ENCODE results near the gene FIGNL1.

FIGNL1 gene

GRCh38 chr7:50399635-50400034, 50.5 kb downstream of the FIGNL1 start:
- FAIRE-seq: no peak

GRCh38 chr7:50399206-50399605, 50.9 kb downstream of the FIGNL1 start:
- DNase-seq (ENCODE audit: insufficient read length, low spot score) (no peak), FAIRE-seq (no peak)

More at GRCh38 chr7:50399635-50400034, 50.5 kb downstream of the FIGNL1 start:
- no peak for DNase-seq (ENCODE audit: insufficient read length, low spot score)

- FAIRE-seq: no peak
- no peak for DNase-seq (ENCODE audit: insufficient read length, low spot score)
Measured at GRCh38 chr7:50397971-50398324, 52.2 kb downstream of the FIGNL1 start.

GRCh38 chr7:50397320-50397970, 52.7 kb downstream of the FIGNL1 start:
- no peak for FAIRE-seq
- DNase-seq (ENCODE audit: insufficient read length, low spot score): no peak

GRCh38 chr7:50396856-50397255, 53.3 kb downstream of the FIGNL1 start:
- DNase-seq (ENCODE audit: insufficient read length, low spot score) (no peak), FAIRE-seq (no peak)

- DNase-seq (ENCODE audit: insufficient read length, low spot score) (no peak), FAIRE-seq (no peak)
Measured at GRCh38 chr7:50394315-50394714, 55.8 kb downstream of the FIGNL1 start.
